Small intestine (tissue), 7 donors: Measurements from ENCODE around the gene RAB9B. TPM values are rescaled to one million over a fixed set of nuclear protein-coding genes. Genes with fewer than 3 reads are reported as not detected.
A peak's percentile ranks its signal among the peaks of the same experiment; 100 is the strongest.

ENCODE experiments used
- DNase-seq, 2 donors: peaks; one replicate each; pipeline versions ENCODE4 v3.0.0 to v3.0.0-alpha.2; 2013
- FAIRE-seq: peaks from 2 replicates; lab custom pipeline; 2012; peaks lifted over from hg19 to GRCh38; lab: Jason Lieb, UNC
- H3K27ac ChIP-seq, 3 donors: one replicate each; pipeline ENCODE4 v1.5.1; 2013; ENCODE audit warnings: low read length in 2 of 3, mild to moderate bottlenecking in 2 of 3, control low read depth in 1 of 3, inconsistent platforms in 1 of 3, low read depth in 1 of 3, moderate library complexity in 1 of 3
- H3K27me3 ChIP-seq, 3 donors: one replicate each; pipeline ENCODE4 v1.6.1; 2013; ENCODE audit warnings: low read length in 3 of 3, inconsistent platforms in 1 of 3; ENCODE audit not compliant: control insufficient read depth in 3 of 3, insufficient read depth in 3 of 3
- H3K36me3 ChIP-seq, 3 donors: one replicate each; pipeline ENCODE4 v1.6.1; 2013; ENCODE audit warnings: low read length in 3 of 3, inconsistent platforms in 1 of 3, low read depth in 1 of 3, mild to moderate bottlenecking in 1 of 3, moderate library complexity in 1 of 3; ENCODE audit not compliant: control insufficient read depth in 3 of 3, insufficient read depth in 2 of 3
- H3K4me1 ChIP-seq, 3 donors: one replicate each; pipeline ENCODE4 v1.6.1; 2013; ENCODE audit warnings: low read length in 2 of 3, inconsistent platforms in 1 of 3, low read depth in 1 of 3, mild to moderate bottlenecking in 1 of 3, moderate library complexity in 1 of 3; ENCODE audit not compliant: control insufficient read depth in 3 of 3, insufficient read depth in 2 of 3
- H3K4me3 ChIP-seq, 3 donors: one replicate each; pipeline ENCODE4 v1.5.1; 2013; ENCODE audit warnings: low read length in 3 of 3, control low read depth in 1 of 3, inconsistent platforms in 1 of 3, low read depth in 1 of 3, mild to moderate bottlenecking in 1 of 3, moderate library complexity in 1 of 3
- H3K9me3 ChIP-seq, 2 donors: one replicate each; pipeline ENCODE4 v1.6.1; 2013; ENCODE audit warnings: low read depth in 1 of 2, low read length in 1 of 2; ENCODE audit not compliant: control insufficient read depth in 2 of 2, insufficient read depth in 1 of 2
- WGBS, 3 donors: extraction: QIAGEN DNeasy Blood & Tissue Kit; methylation state at CpG; one replicate each; pipeline ENCODE4 v1.1.7; 2013; 5-methylcytosine and 5-hydroxymethylcytosine counted together
- polyA plus RNA-seq, 4 donors: library from polyadenylated mRNA; stranded (reverse) in 3 of 4; unstranded in 1 of 4; fragments of 200-250 nt in 3 of 4; fragments of 120-200 nt in 1 of 4; gene quantifications; one replicate each; pipeline versions ENCODE4 v1.2.1 to v1.2.3, GENCODE V29; 2013
- donor health status: healthy with polysubstance abuse.
- donor health status: control.
- donor health status: control.
- donor health status: Bipolar disorder and iron deficiency.
- donor health status: healthy.

Gene RAB9B
- polyA plus RNA-seq, 4 donors = 0.27 to 1.7 (median 1.1) TPM; not detected in 1

DNA sequence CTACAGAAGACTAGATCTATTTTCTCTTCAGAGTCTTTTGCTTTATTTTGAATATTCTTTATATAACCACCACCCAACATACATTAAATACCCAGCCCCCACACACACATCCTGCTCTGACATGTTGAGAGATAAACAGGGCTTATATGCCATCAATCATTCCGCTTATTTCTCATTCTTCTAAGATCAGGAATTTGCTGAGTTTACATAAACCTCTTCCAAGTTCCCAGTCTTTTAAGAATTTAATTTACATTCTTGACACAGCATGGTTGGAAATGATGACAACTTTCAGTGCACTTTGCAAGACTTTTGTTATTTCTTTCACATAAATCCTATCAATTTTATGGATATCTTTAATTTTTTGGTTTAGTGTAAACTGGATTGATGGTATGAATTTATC lies 17.5 kb upstream of the RAB9B start:
- Histone ChIP-seq H3K4me1 (no peaks in the 10 kb centered on the region), H3K9me3 (no peaks in the 10 kb centered on the region), H3K4me3 (no peak overlapping the region), H3K27me3 (no peaks in the 10 kb centered on the region), H3K36me3 (no peaks in the 10 kb centered on the region), H3K27ac (no peak overlapping the region)
- FAIRE-seq (no peak), DNase-seq (no peak)
- WGBS, 3 donors = 45 to 52% (median 52%) methylated on average over 1 of the region's 1 CpG

- FAIRE-seq (no peak), DNase-seq (no peak)
- H3K27me3 ChIP-seq = no peaks in the 10 kb centered on the region
- H3K27ac ChIP-seq = no peak overlapping the region
- no peaks in the 10 kb centered on the region for H3K9me3 ChIP-seq
- no peaks in the 10 kb centered on the region for H3K4me1 ChIP-seq
- 59 to 80% (median 79%) methylated on average over 5 of the region's 5 CpGs for WGBS, 3 donors
- H3K36me3 ChIP-seq = no peaks in the 10 kb centered on the region
- no peak overlapping the region for H3K4me3 ChIP-seq
Measured at GRCh38 chrX:103847174-103847870, 15.3 kb upstream of the RAB9B start.

DNA sequence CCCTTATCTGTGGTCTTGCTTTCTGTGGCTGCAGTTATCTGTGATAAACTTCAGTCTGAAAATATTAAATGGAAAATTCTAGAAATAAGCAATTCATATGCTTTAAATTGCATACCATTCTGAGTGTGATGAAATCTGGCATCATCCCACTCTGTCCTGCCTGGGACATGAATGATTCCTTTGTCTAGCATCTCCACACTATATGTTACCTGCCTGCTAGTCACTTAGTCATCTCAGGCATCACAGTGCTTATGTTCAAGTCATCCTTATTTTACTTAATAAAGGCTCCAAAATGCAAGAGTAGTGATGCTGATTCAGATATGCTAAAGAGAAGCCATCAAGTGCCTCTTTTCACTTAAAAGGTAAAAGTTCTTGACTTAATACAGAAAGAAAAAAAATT lies 14.3 kb upstream of the RAB9B start:
- Histone ChIP-seq H3K27ac (no peak overlapping the region), H3K4me3 (no peak overlapping the region), H3K4me1 (no peaks in the 10 kb centered on the region), H3K27me3 (no peaks in the 10 kb centered on the region), H3K36me3 (no peaks in the 10 kb centered on the region), H3K9me3 (no peaks in the 10 kb centered on the region)
- FAIRE-seq (no peak), DNase-seq (no peak)

GRCh38 chrX:103845165-103845653 lies 13.2 kb upstream of the RAB9B start:
- FAIRE-seq (no peak), DNase-seq (peak; percentile 64 to 73)
- no peak overlapping the region for H3K4me3 ChIP-seq
- H3K27ac ChIP-seq = no peak overlapping the region
- H3K4me1 ChIP-seq = no peaks in the 10 kb centered on the region
- 0 to 1% (median 0%) methylated on average over 4 of the region's 4 CpGs for WGBS, 3 donors
- no peaks in the 10 kb centered on the region for H3K36me3 ChIP-seq
- H3K9me3 ChIP-seq = no peaks in the 10 kb centered on the region
- H3K27me3 ChIP-seq = no peaks in the 10 kb centered on the region

GRCh38 chrX:103839404-103839803 lies 7.3 kb upstream of the RAB9B start:
- no peaks in the 10 kb centered on the region for H3K36me3 ChIP-seq
- no peaks in the 10 kb centered on the region for H3K4me1 ChIP-seq
- H3K4me3 ChIP-seq = no peak overlapping the region
- DNase-seq = no peak
- FAIRE-seq = no peak
- no peaks in the 10 kb centered on the region for H3K27me3 ChIP-seq
- no peaks in the 10 kb centered on the region for H3K9me3 ChIP-seq
- 45 to 73% (median 67%) methylated on average over 1 of the region's 1 CpG for WGBS, 3 donors
- H3K27ac ChIP-seq = no peak overlapping the region

DNA sequence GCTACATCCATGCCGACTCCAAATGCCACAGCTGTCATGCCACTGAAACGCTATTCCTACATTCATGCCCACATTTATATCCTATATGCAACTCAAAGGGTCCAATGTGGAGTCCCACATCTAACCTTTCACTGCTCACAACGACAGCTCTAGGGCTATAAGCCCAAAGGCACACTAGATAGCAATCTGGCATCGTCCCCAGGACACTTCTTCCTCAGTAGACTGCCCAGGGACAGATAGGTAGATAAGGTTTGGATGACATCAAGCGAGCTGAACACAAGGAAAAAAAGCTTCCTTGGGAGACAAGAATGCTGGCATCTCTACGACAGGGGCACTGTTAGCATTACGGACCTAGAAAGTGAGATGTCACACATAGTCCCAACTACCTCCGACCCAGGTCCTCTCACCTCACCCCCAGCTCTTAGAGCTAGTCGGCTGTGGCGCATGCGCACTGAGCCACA lies 685 bp downstream of the RAB9B start:
- H3K9me3 ChIP-seq = no peaks in the 10 kb centered on the region
- H3K27me3 ChIP-seq = no peaks in the 10 kb centered on the region
- no peaks in the 10 kb centered on the region for H3K36me3 ChIP-seq
- 15 to 33% (median 17%) methylated on average over 11 of the region's 11 CpGs for WGBS, 3 donors
- peak overlapping the region in 2 of 3 donors; percentile 43 to 57 for H3K4me3 ChIP-seq
- DNase-seq = peak in 1 of 2 donors; percentile 39
- H3K4me1 ChIP-seq = no peaks in the 10 kb centered on the region
- no peak for FAIRE-seq
- H3K27ac ChIP-seq = no peak overlapping the region

- DNase-seq (no peak), FAIRE-seq (no peak)
- Histone ChIP-seq H3K9me3 (no peaks in the 10 kb centered on the region), H3K4me1 (no peaks in the 10 kb centered on the region), H3K27me3 (no peaks in the 10 kb centered on the region), H3K4me3 (no peak overlapping the region), H3K27ac (no peak overlapping the region), H3K36me3 (no peaks in the 10 kb centered on the region)
- WGBS, 3 donors = 71 to 78% (median 78%) methylated on average over 7 of the region's 7 CpGs
Measured at GRCh38 chrX:103830848-103831247, 1.2 kb downstream of the RAB9B start.

- Histone ChIP-seq H3K27me3 (no peaks in the 10 kb centered on the region), H3K4me3 (no peak overlapping the region), H3K27ac (no peak overlapping the region), H3K36me3 (no peaks in the 10 kb centered on the region), H3K9me3 (no peaks in the 10 kb centered on the region), H3K4me1 (no peaks in the 10 kb centered on the region)
- WGBS, 3 donors = 73 to 82% (median 76%) methylated on average over 2 of the region's 2 CpGs
- no peak for DNase-seq
- no peak for FAIRE-seq
Measured at GRCh38 chrX:103828529-103828928, 3.5 kb downstream of the RAB9B start.

GRCh38 chrX:103825881-103826280 lies 6.2 kb downstream of the RAB9B start:
- H3K4me1 ChIP-seq = no peaks in the 10 kb centered on the region
- no peak overlapping the region for H3K4me3 ChIP-seq
- H3K27ac ChIP-seq = no peak overlapping the region
- 85 to 100% (median 87%) methylated on average over 1 of the region's 1 CpG for WGBS, 3 donors
- H3K9me3 ChIP-seq = no peaks in the 10 kb centered on the region
- no peak for FAIRE-seq
- DNase-seq = no peak
- no peaks in the 10 kb centered on the region for H3K27me3 ChIP-seq
- H3K36me3 ChIP-seq = no peaks in the 10 kb centered on the region
